HG02970 (cell line): ENCODE data around the gene RAP1GDS1.
"Not testable (repeated sequence)": the region's sequence is repeated elsewhere in the genome, so short reads cannot be mapped to it uniquely, and the experiment has no call there.

Source experiments
- ATAC-seq: cut with Tn5 transposase; IDR thresholded peaks from one replicate; pipeline ENCODE4 v1.9.1; 2021; ENCODE audit warnings: mild to moderate bottlenecking, moderate library complexity, moderate number of reproducible peaks; ENCODE audit not compliant: unreplicated experiment, low FRiP score

RAP1GDS1 gene

DNA sequence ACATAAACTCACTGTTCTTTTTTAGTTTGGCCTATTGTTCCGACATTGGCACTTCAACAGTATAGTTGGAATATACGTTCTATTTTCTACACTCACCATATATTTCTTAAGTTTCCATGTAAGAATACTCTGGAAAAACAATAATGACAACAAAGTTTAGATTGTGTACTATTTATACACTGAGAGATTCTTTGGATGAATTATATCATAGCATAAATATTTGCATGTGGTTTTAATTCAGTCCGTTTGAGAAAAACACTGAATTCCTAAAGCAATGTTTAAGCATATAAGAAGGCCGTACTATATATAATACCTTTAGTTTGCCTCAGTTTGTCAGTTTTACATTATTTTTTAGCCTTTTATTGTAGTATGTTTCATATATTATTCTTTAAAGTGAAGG is 82.4 kb downstream of the RAP1GDS1 start:
- no peak for ATAC-seq

DNA sequence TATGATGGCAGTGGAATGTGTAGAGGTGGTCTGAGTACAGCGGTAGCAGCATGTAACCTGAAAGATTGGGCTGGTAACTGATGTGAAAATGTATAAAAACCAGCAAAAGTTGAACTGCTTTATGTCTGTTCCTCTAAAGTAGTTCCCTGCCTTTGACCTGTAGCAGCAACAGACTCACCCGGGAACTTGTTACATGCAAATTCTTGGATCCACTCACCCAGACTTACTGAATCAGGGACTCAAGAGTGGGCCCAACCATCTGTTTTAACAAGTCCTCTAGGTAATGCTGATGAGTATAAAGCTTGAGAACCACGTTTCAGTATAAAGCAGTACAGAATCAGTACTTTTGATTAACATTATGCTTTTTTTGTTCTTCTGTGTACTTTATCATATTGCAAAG is 84.7 kb downstream of the RAP1GDS1 start:
- no peak for ATAC-seq

DNA sequence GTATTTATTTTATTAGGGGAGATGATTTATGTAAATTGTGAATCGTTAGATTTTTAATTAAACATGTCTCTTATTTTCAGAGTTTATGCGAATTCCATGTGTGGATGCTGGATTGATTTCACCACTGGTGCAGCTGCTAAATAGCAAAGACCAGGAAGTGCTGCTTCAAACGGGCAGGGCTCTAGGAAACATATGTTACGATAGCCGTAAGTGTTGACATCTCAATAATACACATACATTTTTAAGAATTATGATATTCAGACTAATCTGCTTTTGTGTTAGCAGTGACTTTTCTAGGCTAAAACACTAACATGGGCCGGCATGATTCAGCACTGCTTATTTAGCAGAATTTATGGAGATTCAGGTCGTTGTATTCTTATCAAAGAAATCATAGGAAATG is 91.2 kb downstream of the RAP1GDS1 start:
- no peak for ATAC-seq

DNA sequence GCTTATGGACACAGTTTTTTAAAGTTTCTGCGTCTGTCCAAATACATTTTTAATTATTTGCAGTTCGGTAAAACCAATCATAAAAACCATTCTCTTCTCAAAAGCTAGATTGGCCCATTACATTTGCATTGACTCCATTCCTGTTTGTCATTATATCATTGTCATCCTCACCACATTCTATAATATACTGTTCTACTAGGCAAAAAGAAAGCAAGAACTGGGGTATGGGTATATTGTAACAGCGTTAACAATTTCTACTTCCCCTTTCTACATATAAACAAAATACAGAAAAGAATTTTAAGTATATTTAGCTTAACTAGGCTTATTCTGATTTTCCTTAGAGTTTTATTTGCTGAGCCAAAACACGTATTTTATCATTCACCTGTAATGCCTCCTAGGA is 91.8 kb downstream of the RAP1GDS1 start:
- no peak for ATAC-seq

DNA sequence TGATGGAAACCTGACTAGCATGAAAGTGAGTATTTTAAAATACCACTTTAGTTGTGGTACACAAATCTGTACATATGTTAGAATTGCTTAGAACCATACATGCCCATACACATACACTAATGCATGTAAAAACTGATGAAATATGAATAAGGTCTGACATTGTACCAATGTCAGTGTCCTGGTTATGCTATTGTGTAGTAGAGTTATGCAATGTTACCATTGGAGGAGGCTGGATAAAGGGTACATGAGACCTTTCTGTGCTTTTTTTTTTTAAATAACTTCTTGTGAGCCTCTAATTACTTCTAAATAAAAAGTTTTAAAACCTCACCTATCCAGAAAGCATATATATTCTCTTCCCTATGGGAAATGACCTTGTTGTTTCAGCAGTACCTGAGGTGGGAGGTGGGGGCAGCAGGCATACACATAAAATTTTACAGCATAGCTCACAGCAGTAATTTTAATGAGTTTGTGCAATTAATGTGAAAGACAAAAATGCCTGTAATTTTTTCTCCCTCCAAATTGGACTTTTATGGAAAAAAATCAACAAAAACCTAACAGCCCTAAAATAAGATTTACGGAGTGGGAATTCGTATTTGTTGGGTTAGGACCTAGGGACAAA is 97.6 kb downstream of the RAP1GDS1 start:
- ATAC-seq, result no peak

DNA sequence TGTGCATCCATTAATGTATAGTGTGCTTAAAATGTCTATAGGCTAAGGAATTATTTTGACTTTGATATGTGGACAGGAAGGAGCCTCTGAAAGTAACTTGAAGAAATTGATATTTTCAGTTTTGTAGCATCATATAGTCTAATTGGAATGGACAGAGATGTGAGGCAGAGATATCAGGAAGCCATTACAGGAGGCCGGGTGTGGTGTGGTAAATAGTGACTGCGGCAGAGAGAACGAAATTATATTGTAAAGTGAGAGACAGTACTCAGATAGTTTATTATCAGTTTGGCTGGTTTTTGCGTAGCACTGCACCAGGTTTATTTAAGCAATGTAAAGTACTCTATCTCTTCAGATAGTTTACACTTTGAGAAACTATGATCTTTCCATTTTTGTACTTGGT is 98.5 kb downstream of the RAP1GDS1 start:
- ATAC-seq, result no peak

DNA sequence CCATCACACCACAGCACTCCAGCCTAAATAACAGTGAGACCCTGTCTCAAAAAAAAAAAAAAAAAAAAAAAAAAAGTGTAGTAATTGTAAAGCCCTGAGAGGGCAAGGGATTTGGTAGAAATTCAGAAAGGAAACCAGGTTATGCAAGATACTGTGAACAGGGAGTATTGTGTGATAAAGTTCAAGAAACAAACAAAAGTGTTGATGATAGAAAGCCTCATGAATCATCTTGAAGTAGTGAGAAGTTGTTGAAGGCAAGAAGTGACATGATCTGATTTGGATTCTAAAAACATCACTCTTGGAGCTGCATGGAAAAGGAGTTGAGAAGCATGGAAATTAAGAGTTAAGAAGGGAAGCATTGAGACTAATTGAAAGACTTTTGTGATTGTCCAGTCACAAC is 102.2 kb downstream of the RAP1GDS1 start:
- ATAC-seq, result no peak

DNA sequence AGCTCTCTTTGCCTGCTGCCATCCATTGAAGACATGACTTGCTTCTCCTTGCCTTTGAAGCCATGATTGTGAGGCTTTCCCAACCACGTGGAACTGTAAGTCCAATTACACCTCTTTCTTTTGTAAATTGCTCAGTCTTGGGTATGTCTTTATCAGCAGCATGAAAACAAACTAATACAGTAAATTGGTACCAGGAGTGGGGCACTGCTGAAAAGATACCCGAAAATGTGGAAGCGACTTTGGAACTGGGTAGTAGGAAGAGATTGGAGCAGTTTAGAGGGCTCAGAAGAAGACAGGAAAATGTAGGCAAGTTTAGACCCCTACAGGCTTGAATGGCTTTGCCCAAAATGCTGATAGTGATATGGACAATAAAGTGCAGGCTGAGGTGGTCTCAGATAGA is 105.1 kb downstream of the RAP1GDS1 start:
- not testable (repeated sequence) for ATAC-seq

DNA sequence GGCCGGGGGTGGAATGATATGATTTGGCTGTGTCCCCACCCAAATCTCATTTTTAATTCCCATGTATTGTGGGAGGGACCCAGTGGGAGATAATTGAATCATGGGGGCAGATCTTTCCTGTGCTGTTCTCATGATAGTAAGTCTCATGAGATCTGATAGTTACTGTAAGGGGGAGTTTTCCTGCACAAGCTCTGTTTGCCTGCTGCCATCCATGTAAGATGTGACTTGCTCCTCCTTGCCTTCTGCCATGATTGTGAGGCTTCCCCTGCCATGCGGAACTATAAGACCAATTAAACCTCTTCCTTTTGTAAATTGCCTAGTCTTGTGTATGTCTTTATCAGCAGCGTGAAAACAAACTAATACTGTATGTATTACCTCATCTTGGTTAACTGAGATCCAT is 106.8 kb downstream of the RAP1GDS1 start:
- not testable (repeated sequence) for ATAC-seq

DNA sequence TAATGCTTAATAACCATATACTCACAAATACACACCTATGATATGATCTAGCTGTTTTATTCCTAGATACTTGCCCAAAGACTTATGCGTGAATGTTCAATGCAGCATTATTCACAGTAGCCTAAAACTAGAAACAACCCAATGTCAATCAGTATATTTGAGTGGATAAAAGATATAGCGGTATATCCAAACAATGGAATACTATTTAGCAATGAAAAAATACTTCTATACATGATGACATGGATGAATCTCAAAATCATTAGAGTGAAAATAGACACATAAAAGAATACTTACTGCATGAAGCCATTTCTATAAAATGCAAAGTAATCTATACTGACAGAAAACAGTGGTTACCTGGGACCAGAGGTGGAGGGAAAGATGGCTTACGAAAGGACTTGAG is 108.1 kb downstream of the RAP1GDS1 start:
- no peak for ATAC-seq

DNA sequence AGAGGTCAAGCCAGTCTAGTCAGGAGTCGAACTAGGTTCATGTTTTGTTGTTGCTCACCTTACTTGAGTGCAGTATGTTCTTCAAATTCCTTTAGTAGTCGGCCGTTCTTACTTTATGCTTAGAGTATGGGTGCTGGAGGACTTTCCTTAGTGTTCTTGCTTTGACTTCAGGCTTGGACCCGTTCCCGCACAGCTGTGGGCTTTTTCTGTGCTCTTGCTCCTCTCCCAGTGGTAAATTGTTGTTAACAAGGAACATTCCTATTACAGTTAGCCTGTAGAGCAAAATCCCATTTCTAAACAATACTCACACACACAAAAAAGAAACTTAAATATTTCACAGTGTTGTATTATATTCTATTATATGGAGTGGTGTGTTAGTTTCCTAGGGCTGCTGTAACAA is 113.5 kb downstream of the RAP1GDS1 start:
- no peak for ATAC-seq

DNA sequence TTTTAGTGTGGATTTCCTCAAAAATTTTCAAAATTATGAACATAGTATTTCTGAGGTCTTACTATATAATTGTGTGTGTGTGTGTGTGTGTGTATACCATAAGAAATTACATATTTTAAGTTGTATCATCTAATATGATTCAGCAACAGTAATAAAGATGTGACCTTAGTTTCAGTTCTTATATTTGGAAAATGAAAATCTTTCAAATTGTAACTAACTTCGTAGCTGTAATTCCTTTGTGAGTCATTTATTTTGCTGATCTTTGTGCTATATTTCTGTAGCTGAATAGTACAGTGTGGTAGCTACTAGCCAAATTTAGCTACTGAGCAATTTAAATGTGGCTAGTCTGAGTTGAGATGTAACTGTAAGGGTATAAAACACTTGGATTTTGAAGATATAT is 116.4 kb downstream of the RAP1GDS1 start:
- no peak for ATAC-seq

DNA sequence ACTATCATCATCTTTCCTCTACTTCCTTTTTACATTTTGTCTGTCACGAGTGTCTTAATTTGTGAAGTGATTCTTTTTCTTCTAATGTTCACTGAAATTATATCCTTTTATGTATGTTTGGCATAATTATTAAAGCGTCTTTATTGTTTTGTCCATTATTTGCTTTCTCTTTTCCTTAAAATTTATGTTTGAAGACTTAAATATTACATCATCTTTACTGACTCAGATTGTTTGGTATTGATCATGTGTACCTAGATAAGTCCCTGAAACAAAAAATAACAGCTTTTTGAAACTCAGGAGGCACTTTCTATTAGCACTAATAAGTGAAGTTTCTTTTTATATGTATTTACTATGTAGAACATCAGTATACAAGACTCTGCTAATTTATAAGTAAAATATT is 120.1 kb downstream of the RAP1GDS1 start:
- no peak for ATAC-seq

DNA sequence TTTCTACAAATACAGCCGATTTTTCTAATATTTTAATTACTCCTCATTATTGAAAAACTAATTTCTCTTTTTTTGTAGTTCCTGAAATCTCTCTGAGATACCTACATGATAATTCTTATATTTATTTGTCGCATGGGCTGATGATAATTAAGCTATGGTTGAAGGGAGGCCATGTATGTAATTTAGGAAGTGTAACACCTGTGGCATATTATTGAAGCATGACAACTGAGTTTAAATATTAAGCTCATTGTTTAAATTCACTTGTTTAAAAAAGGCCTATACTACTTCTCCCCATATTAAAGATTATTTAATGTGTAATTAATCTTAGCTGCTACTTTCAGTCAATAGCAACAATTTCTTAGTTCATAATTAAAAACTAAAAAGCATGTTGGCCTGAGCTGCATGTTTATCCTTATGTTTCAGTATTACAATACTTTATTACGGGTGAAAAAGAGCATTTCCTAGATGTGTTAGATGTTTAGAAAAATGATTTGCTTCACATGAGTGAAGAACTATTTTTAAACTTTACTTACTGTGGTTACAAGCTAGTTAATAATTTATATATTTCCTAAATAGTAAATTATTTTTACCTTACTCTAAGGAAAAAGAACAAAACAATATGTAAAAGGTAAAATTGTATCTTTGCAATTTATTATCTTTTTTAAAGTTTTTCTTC is 122.4 kb downstream of the RAP1GDS1 start:
- ATAC-seq, result no peak

DNA sequence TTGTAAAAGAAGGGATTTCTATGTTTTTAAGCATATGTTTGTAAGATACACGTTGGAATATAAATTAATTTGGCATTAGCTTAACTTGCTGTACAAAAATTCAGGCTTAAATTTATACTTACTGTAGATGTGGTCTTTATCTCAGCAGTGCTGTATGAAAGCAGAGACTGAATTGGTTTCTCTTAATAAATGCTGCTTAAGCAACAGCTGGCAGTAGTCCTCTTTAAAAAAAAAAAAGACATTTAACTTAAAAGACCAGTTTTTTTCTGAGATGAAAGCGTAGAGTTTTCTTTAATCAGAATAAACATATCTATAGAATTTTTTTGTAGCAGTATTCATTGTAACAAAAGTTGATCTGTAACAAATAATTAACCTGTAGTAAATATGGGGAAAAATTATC is 124.6 kb downstream of the RAP1GDS1 start:
- no peak for ATAC-seq

DNA sequence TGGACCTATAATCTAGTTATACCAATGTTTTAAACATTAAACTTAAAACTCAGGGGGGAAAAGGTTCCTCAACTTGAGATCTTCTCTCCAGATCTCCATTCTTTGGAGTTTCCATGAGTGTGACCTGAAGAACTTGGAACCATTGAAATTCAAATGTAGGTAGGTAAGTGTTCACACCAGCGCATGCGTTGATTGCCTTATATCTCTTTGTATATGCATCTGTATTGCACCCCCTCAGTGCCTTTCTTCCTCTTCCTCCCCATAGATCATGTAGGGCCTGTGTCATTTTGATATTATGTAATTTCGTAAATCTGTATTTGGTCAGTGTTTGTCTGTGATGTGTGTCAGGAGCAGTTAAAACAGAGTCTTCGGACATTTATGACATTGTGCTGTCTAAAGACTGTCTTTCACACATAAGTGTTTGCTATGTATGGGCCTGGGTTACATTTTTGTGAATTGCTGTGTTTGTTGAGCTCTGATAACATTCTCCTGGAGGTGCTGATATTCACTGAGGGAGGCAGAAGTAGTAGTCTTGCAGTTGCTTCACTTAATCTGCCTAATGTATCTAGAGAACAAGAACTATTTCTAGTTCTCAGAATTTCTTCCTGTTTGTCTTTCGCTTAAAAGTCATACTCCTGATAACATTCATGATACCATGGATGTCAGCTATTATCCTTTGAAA is 126.3 kb downstream of the RAP1GDS1 start:
- ATAC-seq, result no peak

DNA sequence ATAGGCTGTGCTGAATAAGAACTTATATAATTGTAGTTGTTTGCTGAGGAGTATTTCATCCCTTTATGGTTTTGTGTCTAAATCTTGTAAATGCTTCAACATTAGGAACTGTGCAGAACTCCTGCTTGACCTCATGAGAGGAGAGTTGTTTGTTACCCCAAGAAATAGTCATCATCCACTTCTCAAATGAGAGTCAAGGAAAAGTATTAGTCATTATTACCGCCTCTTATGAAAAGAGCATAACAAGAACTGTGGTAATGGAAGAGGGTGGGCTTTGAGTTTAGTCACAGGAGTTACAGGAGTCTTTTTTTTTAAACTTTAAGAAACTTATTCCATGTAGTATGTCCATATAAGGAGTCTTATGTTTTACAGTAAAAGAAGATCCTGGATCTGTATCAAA is 132.9 kb downstream of the RAP1GDS1 start:
- ATAC-seq, result no peak

DNA sequence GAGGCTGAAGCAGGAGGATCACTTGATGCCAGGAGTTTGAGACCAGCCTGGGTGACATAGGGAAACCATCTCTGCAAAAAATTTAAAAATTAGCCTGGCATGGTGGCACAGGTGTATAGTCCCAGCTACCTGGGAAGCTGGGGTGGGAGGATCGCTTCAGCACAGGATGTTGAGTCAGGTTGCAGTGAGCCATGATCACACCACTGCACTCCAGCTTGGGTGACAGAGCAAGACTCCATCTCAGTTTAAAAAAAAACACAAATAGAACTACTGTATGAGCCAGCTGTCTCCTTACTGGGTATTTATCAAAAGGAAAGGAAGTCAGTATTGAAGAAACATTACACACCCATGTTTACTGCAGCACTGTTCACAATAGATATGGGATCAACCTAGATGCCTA is 138.7 kb downstream of the RAP1GDS1 start:
- ATAC-seq, result no peak

DNA sequence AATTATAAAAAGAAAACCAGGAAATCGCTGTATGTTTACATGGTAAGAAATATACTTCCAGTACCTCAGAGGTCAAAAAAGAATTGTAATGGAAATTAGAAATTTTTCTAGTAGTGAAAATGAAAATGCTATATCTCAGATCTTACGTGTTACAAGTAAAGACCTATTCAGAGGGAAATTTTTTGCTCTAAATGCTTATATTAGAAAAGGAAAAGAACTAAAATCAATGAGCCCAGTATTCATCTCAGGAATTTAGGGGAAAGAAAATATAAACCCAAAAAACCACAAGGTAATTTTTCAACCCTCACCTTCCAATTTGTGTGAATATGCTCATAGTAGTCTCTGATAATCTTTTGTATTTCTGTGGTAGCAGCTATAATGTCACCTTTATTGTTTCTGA is 145.6 kb downstream of the RAP1GDS1 start:
- no peak for ATAC-seq

DNA sequence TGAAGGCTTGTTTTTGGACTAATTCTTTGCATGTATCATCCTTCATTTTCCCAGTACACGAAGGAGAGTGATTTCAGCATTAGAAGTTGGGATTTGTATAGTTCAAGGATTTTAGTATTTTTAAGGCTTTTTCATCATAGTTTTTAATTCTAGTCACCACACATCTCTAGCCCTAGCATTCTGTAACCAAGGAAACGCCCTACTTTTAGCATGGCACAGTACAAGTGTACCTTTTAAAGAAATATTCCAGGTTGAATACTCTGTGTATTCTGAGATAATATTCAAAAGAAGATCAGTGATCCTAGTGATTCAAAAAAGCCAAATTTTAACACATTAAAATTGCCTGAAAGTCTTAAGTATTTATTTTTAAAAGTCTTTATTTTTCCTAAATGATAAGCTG is 150.5 kb downstream of the RAP1GDS1 start:
- ATAC-seq, result no peak

DNA sequence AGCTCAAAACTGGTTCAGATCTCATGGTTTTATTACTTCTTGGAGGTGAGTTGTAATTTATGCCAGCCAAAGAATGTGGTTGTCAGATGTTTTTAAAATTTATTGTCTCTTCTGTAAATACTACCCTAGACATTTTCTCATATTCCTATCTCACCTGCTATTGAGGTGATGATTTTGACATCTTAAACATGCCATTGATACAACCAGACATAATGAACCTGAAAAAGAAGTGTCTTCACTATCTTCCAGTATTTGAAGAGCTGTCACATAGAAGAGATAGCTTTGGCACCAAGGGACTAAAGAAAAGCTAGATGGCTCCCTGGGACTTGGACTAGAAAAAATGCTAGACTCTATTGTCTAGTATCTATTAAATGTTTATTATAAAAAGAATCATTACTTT is 155.7 kb downstream of the RAP1GDS1 start:
- no peak for ATAC-seq

DNA sequence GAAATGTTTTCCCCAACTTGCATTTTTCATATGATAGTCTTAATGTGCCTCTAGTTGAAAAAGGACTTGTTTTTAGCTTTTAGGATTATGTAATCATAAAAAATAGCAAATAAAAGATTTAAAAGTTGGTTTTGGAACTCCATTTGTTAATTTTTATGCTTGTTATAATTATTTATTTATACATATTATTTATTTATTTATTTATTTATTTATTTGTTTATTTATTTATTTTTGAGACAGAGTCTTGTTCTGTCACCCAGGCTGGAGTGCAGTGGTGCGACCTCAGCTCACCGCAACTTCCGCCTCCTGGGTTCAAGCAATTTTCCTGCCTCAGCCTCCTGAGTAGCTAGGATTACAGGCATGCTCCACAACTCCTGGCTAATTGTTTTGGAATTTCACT is 159.0 kb downstream of the RAP1GDS1 start:
- ATAC-seq, result not testable (repeated sequence)
